Stimulated activated CD4-positive, alpha-beta T cell treated with anti-CD3 and anti-CD28 coated beads, Interleukin-1b, Interleukin-23, amount 100 ng/mL, for 1 hour (primary cell): ENCODE measurements around the gene PAF1.

Experiments
- DNase-seq, 2 donors: peaks; one replicate each; pipeline ENCODE4 v3.0.0-alpha.2; 2020; ENCODE audit warnings: low read depth in 2 of 2

PAF1 gene

GRCh38 chr19:39390751-39391437 lies at the start of gene PAF1, which contains the start of gene MED29:
Gene PAF1, minus strand, starts transcription at chr19:39391106. Its CDS starts 242 bp downstream, at chr19:39390864.
Gene MED29, plus strand, starts transcription at chr19:39391378. Its CDS starts 45 bp downstream, at chr19:39391423.
- peak; percentile 77 to 93 for DNase-seq

GRCh38 chr19:39438270-39438934 lies 47.5 kb upstream of the PAF1 start:
- no peak for DNase-seq

- no peak for DNase-seq
Observed at GRCh38 chr19:39436350-39436716, 45.4 kb upstream of the PAF1 start.

GRCh38 chr19:39435499-39436349 lies 44.8 kb upstream of the PAF1 start, which contains the start of gene RPS16:
Gene RPS16, minus strand, starts transcription at chr19:39435949. Its CDS starts 54 bp downstream, at chr19:39435895.
- peak; percentile 98 for DNase-seq

GRCh38 chr19:39434123-39435076 lies 43.5 kb upstream of the PAF1 start:
- no peak for DNase-seq

GRCh38 chr19:39433480-39434079 lies 42.7 kb upstream of the PAF1 start:
- no peak for DNase-seq

GRCh38 chr19:39432677-39433025 lies 41.7 kb upstream of the PAF1 start:
- no peak for DNase-seq

GRCh38 chr19:39430675-39431593 lies 40.0 kb upstream of the PAF1 start:
- peak in 1 of 2 donors; percentile 20 for DNase-seq

GRCh38 chr19:39428283-39429112 lies 37.6 kb upstream of the PAF1 start:
- no peak for DNase-seq

- DNase-seq: no peak
Observed at GRCh38 chr19:39427707-39428106, 36.8 kb upstream of the PAF1 start.

GRCh38 chr19:39426170-39426569 lies 35.3 kb upstream of the PAF1 start:
- DNase-seq: no peak

GRCh38 chr19:39425744-39426143 lies 34.8 kb upstream of the PAF1 start:
- DNase-seq: no peak

GRCh38 chr19:39424934-39425333 lies 34.0 kb upstream of the PAF1 start:
- no peak for DNase-seq

- no peak for DNase-seq
Observed at GRCh38 chr19:39423258-39424086, 32.6 kb upstream of the PAF1 start.

GRCh38 chr19:39422020-39422419 lies 31.1 kb upstream of the PAF1 start:
- DNase-seq: no peak

GRCh38 chr19:39420769-39421168 lies 29.9 kb upstream of the PAF1 start:
- DNase-seq: no peak

GRCh38 chr19:39419003-39419402 lies 28.1 kb upstream of the PAF1 start:
- DNase-seq: no peak
